ENCODE results near the gene RRAS2. TPM values are rescaled to one million over a fixed set of nuclear protein-coding genes. Genes with fewer than 3 reads are reported as not detected.
A peak's percentile ranks its signal among the peaks of the same experiment; 100 is the strongest.

RRAS2 gene
- total and polyA plus RNA-seq, 10 of the 15 experiments (the other 5 are each of a cell fraction or from before 2014, with no cell fraction given), result 26.9 to 72.4 (median 45.4) TPM

- peak; percentile 100 for TF ChIP-seq CBX5 (IDR thresholded peaks at IDR 0.05; ENCODE audit: low read depth)
- TF ChIP-seq RELB (IDR thresholded peaks at IDR 0.05; ENCODE audit: low read depth), result peak; percentile 36; the same call in 1 of the 2 replicates
- no peak for TF ChIP-seq HDGF (IDR thresholded peaks at IDR 0.05)
- peak; percentile 46 for TF ChIP-seq KLF5 (IDR thresholded peaks at IDR 0.05; ENCODE audit: partially characterized antibody)
- TF ChIP-seq RB1 (IDR thresholded peaks at IDR 0.05; ENCODE audit: borderline replicate concordance), result no peak
- no peak for TF ChIP-seq USF2 (IDR thresholded peaks at IDR 0.05; ENCODE audit: borderline replicate concordance, low read depth, low read length)
- TF ChIP-seq IRF5 (IDR thresholded peaks at IDR 0.05; ENCODE audit: borderline replicate concordance), result no peak
- 0 out of 2 replicates have a peak, but pooled peaks have one; percentile 35 for TF ChIP-seq IKZF1 (conservative IDR thresholded peaks at IDR 0.05)
- no peak for TF ChIP-seq WRNIP1 (IDR thresholded peaks at IDR 0.05; ENCODE audit: borderline replicate concordance, low read depth, low read length)
- no peak for TF ChIP-seq SMARCA5 (IDR thresholded peaks at IDR 0.05)
- no peak for TF ChIP-seq ZNF622 (IDR thresholded peaks at IDR 0.05)
- no peak for TF ChIP-seq REST (IDR thresholded peaks at IDR 0.05; ENCODE audit: low read depth, low read length)
- TF ChIP-seq ZNF217 (IDR thresholded peaks at IDR 0.05), result no peak
These were observed 22.2 kb downstream of the RRAS2 start (continued) for GRCh38 chr11:14336507-14337503.
